Measurements from ENCODE around the gene RAPGEF3. TPM values are rescaled to one million over a fixed set of nuclear protein-coding genes. Genes with fewer than 3 reads are reported as not detected.

Gene RAPGEF3
- total RNA-seq, 4 donors from 2014 or later, result 17.0 to 27.0 (median 22.3) TPM

GRCh38 chr12:47721431-47721973, 37.2 kb downstream of the RAPGEF3 start:
- no peaks in the 10 kb centered on the region for H3K36me3 ChIP-seq
- no peaks in the 10 kb centered on the region for H3K27me3 ChIP-seq
- intact Hi-C loops (cut with DNase I; ENCODE audit: low total_unique reads) (no loop called here), in situ Hi-C loops (cut with MboI; ENCODE audit: low sequenced_read_pairs in 4 of 4) (no loop called here)
- TF ChIP-seq CTCF (IDR thresholded peaks at IDR 0.05 in 4 of 5, conservative IDR thresholded peaks at IDR 0.05 in 1 of 5), result no peak
- no peaks in the 10 kb centered on the region for H3K9me3 ChIP-seq
- DNase-seq (no peak), ATAC-seq (no peak)
- H3K4me3 ChIP-seq, result no peak overlapping the region
- H3K27ac ChIP-seq, result no peak overlapping the region
- H3K4me1 ChIP-seq, result peaks cover 17 to 27% of the 10 kb centered on the region in 2 donors

- no peaks in the 10 kb centered on the region for H3K9me3 ChIP-seq
- peak overlapping the region; percentile 76 to 85 (median 81) for H3K27ac ChIP-seq
- no peak for TF ChIP-seq POLR2A (IDR thresholded peaks at IDR 0.05)
- no peak for TF ChIP-seq CTCF (IDR thresholded peaks at IDR 0.05 in 4 of 5, conservative IDR thresholded peaks at IDR 0.05 in 1 of 5)
- peaks cover 32 to 48% of the 10 kb centered on the region in 2 donors for H3K4me1 ChIP-seq
- no peaks in the 10 kb centered on the region for H3K36me3 ChIP-seq
- no peaks in the 10 kb centered on the region for H3K27me3 ChIP-seq
- DNase-seq (no peak), ATAC-seq (peak; percentile 29 to 47)
- in situ Hi-C loops (cut with MboI; ENCODE audit: low sequenced_read_pairs in 4 of 4) (loop anchor here in 3 of 4 donors (10.0 kb wide), 2 partner anchors 56 to 116 kb away; partner anchors contain the start of gene SLC48A1 (in 2 of the 3)), intact Hi-C loops (cut with DNase I; ENCODE audit: low total_unique reads) (loop anchor here (5.0 to 10.0 kb wide), 2 partner anchors 39 to 476 kb away; partner anchors contain the start of gene RAPGEF3)
- H3K4me3 ChIP-seq, result no peak overlapping the region
Observed at GRCh38 chr12:47718531-47718930, 40.1 kb downstream of the RAPGEF3 start.

- Histone ChIP-seq H3K36me3 (no peaks in the 10 kb centered on the region), H3K27ac (peak overlapping the region; percentile 76 to 85 (median 81)), H3K4me3 (no peak overlapping the region), H3K27me3 (no peaks in the 10 kb centered on the region), H3K4me1 (peaks cover 32 to 48% of the 10 kb centered on the region in 2 donors), H3K9me3 (no peaks in the 10 kb centered on the region)
- ATAC-seq (peak; percentile 79 to 81), DNase-seq (peak; percentile 65 to 77)
- intact Hi-C loops (cut with DNase I; ENCODE audit: low total_unique reads) (loop anchor here (1.0 to 10.0 kb wide), 3 partner anchors 20 to 477 kb away; partner anchors contain the start of gene RAPGEF3), in situ Hi-C loops (cut with MboI; ENCODE audit: low sequenced_read_pairs in 4 of 4) (loop anchor here in 3 of 4 donors (10.0 kb wide), 2 partner anchors 57 to 117 kb away; partner anchors contain the start of gene SLC48A1 (in 2 of the 3))
- peak; percentile 46 to 76 (median 69) for TF ChIP-seq CTCF (IDR thresholded peaks at IDR 0.05 in 4 of 5, conservative IDR thresholded peaks at IDR 0.05 in 1 of 5)
- no peak for TF ChIP-seq POLR2A (IDR thresholded peaks at IDR 0.05)
Observed at GRCh38 chr12:47717443-47718193, 41.1 kb downstream of the RAPGEF3 start.

- H3K4me1 ChIP-seq, result peaks cover 32 to 48% of the 10 kb centered on the region in 2 donors
- no peaks in the 10 kb centered on the region for H3K27me3 ChIP-seq
- H3K9me3 ChIP-seq, result no peaks in the 10 kb centered on the region
- TF ChIP-seq POLR2A (IDR thresholded peaks at IDR 0.05) (no peak), CTCF (IDR thresholded peaks at IDR 0.05 in 4 of 5, conservative IDR thresholded peaks at IDR 0.05 in 1 of 5) (no peak)
- no peak overlapping the region for H3K4me3 ChIP-seq
- ATAC-seq, result no peak
- peak overlapping the region; percentile 76 to 85 (median 81) for H3K27ac ChIP-seq
- in situ Hi-C loops (cut with MboI; ENCODE audit: low sequenced_read_pairs in 4 of 4) (loop anchor here in 3 of 4 donors (10.0 kb wide), 2 partner anchors 58 to 118 kb away; partner anchors contain the start of gene SLC48A1 (in 2 of the 3)), intact Hi-C loops (cut with DNase I; ENCODE audit: low total_unique reads) (loop anchor here (1.0 to 10.0 kb wide), 3 partner anchors 20 to 478 kb away; partner anchors contain the start of gene RAPGEF3)
- DNase-seq, result no peak
- no peaks in the 10 kb centered on the region for H3K36me3 ChIP-seq
Observed at GRCh38 chr12:47717046-47717442, 41.6 kb downstream of the RAPGEF3 start.
